Left hindlimb (tissue), 1 donor: ENCODE data around the gene ZNF442.
"Not testable (repeated sequence)": the region's sequence is repeated elsewhere in the genome, so short reads cannot be mapped to it uniquely, and the experiment has no call there.

ENCODE experiments used
- DNase-seq: peaks from one replicate; pipeline ENCODE4 v3.0.0-alpha.2; 2018

ZNF442 gene

DNA sequence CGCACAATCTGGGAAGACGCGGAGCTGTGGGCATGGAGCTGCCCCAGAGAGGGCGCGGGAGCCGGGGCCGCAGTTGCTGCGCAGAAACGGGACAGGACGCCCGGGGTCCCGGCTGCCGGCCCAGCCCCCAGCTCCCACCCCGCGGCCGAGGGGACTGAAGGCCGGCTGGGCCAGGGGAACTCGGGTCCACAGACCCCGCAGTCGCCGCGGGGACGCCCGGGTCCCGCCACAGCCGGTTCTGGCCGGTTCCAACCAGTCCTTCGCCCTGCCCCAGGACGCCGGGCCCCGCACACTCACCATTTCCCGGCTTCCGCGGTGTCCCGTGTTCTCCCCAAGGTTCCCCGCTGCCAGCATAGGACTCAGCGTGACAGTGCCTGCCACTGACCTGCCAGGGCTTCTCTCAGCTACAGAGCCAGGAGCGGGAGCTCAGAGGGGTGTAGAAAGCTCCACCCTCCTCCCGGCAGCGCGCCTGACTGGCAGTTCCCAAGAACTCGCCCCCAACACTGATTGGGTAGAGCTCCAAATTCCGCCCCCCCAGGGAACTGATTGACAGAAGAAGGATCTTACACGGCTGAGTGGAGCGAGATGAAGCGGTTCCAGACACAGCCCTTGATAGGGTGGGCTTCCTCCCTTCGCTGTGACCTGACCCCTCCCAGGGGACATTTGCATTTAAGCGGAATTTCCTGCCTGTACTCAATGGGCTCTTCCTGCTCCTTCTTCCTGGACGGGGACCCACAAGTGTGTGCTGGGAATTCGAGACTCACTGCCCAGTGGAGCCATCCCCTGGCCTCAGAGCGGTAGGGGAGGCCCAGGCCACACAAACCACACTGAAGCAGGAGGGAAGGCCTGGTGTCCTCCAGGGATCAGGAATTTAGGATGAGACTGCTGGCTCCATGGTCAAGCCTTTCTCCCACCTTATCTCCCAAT is at the start of gene ZNF442:
TSS of gene ZNF442 (minus strand) at position 448 of the 927 bp plus-strand sequence. CDS start 2,052 bp downstream, outside the sequence.
- peak; percentile 98 for DNase-seq

DNA sequence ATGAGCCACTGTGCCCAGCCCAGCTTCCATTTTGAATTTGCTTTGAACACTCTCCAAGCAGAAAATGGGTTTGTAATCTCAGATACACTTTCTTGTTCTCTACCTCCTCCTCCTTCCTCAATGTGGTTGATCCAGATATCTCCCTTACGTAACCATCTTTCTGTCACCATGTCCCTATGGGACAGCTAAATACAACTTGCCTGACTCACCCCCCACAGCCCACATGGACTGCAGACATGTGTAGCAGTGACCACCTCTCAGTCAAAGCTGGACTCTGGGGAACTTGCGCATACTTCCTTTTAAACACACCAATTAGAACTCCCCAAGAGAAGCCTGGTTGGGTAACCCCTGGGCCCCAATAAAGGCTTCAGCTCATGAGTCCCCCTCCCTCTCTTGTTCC is 46.4 kb upstream of the ZNF442 start:
- no peak for DNase-seq

DNA sequence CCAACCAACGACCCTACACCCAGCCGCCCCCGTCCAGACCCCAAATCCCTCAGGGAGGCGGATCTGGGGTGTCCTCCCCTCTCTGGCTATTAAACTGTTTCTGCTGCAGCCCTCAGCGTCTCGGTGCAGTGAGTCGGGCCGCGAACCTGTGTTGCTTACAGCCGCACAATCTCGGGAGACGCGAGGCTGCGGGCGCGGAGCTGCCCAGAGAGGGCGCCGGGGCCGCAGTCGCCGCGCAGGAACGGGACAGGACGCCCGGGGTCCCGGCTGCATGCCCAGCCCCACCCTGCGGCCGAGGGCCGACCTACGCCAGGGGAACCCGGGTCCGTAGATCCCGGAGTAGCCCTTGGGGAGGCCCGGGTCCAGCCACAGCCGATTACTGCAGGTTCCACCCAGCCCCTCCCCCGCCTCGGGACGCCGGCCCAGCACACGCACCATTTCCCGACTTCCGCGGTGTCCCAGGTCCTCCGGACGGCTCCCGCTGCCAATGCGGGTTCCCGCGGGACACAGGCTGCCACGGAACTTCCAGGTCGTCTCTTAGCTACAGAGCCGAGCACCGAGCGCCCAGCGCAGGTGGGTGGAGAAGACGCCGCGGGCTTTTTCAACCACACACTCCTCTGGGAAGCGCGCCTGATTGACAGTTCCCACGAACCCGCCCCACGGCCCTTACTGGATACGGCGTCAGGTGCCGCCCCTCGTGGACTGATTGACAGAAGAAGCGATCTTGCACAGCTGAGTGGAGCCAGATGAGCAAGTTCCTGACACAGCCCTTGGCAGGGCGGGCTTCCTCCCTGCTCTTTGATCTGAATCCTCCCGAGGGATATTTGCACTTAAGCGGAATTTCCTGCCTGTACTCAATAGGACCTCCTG is 35.4 kb upstream of the ZNF442 start, which contains the start of gene ZNF799:
TSS of gene ZNF799 (minus strand) at position 639 of the 870 bp plus-strand sequence. CDS start at position 438, 201 bp downstream.
- peak; percentile 97 for DNase-seq

DNA sequence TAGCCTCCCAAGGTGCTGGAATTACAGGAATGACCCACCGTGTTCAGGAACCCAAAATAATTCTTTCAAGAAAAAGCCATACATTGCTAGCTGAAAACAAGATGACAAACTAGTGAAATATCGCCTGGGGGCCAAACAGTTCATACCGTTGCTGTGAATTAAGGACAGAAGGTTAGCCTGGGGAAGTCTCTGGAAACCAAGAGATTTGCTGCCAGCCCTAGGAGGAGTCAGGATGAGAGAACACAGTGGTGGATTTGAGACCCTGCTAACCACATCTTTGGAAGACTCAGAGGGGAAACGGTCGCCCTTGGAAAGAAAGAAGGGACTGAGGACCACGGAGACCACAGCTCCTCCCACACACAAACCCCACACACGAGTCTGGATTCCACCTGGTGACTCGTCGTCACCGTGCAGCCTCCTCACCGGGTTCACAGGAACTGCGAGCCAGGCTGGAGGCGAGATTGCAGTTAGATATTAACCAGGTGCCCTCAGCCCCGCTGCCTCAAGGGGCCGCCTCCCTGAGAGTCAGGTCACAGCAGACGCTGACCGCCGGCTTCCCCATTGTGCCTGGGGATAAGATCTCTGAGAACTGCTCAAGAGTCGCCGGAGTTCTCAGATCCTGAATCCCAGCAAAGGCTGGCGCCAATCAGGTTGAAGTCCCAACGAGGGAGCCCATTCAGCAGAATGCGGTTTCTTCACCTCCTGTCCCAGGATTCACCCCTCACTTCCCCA is 34.6 kb upstream of the ZNF442 start:
- DNase-seq, result not testable (repeated sequence)

DNA sequence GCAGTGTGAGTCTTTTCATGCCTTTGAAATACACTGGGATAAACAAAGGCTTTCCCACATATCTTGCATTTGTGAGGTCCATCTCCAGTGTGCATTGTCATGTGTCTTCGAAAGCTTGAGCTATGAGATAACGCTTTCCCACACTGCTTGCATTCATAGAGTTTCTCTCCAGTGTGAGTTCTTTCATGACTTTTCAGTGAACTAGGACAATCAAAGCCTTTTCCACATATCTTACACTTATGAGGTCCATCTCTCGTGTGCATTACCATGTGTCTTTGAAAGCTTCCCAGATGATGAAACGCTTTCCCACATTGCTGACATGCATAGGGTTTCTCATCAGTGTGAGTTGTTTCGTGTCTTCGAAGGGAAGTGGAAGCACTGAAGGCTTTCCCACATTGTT is 25.7 kb upstream of the ZNF442 start:
- not testable (repeated sequence) for DNase-seq

DNA sequence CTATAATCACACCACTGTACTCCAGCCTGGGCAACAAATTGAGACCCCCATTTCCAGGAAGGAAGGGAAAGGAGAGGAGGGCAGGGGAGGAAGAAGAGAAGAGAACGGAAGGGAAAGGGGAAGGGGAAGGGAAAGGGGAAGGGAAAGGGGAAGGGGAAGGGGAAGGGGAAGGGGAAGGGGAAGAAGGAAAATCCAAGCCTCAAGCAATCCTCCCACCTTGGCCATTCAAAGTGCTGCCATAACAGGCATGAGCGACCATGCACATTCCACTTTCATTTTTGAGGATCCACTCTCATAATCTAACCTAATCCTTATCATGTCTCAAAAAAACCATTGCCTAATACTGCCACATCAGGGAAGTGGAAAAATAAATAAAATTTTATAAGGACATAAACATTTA is 20.9 kb upstream of the ZNF442 start:
- not testable (repeated sequence) for DNase-seq

DNA sequence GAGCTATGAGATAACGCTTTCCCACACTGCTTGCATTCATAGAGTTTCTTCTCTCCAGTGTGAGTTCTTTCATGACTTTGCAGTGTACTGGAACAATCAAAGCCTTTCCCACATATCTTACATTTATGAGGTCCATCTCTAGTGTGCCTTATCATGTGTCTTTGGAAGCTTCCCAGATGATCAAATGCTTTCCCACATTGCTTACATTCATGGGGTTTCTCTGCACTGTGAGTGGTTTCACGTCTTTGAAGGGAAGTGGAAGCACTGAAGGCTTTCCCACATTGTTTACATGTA is 14.9 kb upstream of the ZNF442 start:
- no peak for DNase-seq

DNA sequence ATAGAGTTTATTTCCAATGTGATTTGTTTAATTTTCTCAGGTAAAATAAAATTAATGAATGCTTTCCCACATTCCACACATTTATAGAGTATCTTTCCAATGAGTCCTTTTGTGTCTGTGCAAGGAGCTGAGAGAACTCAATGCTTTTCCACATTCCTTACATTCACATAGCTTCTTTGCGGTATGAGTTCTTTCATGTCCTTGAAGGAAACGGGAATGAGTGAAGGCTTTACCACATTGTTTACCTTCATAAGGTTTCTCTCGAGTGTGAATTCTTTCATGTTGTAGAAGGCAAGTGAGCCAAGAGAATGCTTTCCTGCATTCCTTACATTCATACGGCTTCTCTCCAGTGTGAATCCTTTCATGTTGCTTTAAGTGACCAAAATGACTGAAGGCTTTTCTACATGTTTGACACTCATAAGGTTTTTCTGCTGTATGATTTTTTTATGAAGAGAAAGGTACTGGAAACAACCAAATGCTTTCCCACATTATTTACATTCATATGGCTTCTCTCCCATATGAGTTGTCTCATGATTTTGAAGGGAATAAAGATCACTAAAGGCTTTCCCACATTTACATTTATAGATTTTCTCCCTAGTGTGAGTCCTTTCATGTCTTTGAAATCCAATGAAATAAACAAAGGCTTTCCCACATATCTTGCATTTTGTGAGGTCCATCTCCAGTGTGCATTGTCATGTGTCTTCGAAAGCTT is 14.4 kb upstream of the ZNF442 start:
- no peak for DNase-seq

DNA sequence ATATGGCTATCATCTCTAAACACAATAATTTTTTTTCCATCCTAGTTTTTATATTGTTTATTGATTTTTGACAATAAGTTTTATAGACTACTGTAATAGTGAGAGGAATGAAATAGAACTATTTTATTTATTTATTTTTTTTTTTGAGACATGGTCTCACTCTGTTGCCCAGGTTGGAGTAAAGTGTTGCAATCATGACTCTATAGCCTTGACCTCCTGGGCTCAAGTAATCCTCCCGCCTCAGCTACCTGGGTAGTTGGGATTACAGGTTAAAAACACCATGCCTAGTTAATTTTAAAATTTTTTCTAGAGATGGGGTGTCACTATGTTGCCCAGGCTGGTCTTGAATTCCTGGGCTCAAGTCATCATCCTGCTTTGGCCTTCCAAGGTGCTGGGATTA is 8.5 kb upstream of the ZNF442 start:
- no peak for DNase-seq

DNA sequence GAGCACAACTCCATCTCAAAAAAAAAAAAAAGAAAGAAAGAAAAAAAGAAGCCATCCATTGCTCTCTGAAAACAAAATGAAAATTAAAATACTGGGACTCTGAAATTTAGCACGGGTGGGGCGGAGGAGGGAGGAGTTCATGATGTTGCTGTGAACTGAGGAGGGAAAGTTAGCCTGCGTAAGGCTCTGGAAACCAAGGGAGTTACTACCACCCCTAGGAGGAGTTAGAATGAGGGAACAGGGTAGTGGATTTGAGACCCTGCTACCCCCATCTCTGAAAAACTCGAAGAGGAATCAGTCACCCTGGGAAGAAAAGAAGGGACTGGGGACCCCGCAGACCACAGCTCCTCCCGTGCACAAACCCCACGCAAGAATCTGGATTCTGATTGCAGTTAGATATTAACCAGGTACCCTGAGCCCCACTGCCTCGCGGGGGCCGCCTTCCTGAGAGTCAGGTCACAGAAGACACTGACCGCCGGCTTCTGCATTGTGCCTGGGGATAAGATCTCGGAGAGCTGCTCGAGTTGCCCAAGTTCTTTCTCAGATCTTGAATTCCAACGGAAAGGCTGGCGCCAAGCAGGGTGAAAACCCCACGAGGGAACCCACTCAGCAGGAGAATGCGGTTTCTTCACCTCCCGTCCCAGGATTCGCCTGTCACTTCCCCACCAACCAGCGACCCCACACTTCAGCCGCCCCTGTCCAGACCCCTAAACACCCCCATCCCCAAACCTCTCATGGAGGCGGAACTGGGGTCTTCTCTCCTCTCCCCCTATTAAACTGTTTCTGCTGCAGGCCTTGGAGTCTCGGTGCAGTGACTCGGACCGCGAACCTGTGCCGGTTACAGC is 870 bp downstream of the ZNF442 start:
- DNase-seq, result peak; percentile 26

DNA sequence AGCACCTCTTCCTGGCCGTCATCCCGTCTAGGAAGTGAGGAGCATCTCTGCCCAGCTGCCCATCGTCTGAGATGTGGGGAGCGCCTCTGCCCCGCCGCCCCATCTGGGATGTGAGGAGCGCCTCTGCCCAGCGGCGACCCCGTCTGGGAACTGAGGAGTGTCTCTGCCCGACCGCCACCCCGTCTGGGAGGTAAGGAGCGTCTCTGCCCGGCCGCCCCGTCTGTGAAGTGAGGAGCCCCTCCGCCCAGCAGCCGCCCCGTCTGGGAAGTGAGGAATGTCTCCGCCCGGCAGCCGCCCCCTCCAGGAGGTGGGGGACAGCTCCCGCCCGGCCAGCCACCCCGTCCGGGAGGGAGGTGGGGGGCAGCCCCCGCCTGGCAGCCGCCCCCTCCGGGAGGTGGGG is 3.2 kb downstream of the ZNF442 start:
- DNase-seq, result not testable (repeated sequence)

DNA sequence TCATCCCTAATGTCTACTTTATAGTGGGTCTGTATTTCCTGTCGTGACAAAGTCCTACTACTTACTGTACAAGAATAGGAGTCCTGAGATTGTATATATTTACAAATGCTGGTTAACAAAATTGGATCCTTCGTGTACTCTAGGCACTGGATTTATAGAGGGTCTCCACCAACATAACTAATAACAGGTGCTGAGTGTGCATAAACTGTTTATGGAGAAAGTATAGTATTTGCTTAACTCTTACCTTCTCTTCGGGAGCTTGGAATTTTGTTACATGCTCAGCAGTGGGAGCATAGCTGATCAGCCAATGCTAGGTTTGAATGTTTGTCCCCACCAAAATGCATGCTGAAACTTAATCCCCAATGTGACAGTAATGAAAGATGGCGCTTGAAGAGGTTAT is 12.1 kb downstream of the ZNF442 start:
- DNase-seq, result no peak

DNA sequence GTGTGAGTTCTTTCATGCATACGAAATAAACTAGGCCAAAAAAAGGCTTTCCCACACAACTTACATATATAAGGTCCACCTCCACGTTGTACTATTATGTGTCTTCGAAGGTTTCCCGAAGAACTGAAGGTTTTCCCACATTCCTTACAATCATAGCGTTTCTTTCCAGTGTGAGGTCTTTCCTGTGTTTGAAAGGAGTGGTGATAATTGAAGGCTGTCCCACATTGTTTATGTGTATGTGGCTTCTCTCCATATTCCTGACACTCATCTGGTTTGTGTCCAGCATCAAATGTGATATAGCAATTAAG is 14.6 kb downstream of the ZNF442 start:
- DNase-seq, result no peak

DNA sequence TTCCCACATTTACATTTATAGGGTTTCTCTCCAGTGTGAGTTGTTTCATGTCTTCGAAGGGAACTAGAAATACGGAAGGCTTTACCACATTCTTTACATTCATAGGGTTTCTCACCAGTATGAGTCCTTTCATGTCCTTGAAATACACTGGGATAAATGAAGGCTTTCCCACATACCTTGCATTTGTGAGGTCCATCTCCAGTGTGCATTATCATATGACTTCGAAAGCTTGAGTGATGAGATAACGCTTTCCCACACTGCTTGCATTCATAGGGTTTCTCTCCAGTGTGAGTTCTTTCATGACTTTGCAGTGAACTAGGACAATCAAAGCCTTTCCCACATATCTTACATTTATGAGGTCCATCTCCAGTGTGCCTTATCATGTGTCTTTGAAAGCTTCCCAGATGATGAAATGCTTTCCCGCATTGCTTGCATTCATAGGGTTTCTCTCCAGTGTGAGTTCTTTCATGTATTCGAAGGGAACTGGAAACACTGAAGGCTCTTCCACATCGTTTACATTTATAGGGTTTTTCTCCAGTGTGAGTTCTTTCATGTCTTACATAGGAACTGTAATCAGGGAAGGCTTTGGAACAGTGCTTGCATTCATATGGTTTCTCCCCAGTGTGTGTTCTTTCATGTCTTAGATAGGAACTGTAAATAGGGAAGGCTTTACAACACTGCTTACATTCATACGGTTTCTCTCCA is 15.1 kb downstream of the ZNF442 start:
- no peak for DNase-seq

DNA sequence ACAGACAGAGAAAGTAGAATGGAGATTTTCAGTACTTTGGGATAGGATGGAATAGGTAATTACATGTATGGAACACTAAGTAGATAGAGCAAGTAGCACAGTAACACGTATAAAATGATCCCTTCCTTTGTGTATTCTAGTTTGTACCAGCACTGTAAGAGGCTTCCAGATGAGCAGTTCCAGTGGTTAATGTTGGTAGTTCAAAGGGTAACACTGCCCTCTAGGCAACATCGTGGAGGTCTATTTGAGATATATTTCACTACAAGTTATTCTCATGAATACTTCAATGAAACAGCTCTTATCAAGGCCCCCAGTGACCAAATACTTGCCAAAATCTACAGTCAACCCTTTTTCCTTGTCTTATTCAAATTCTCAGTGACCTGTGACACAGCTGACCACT is 18.6 kb downstream of the ZNF442 start:
- no peak for DNase-seq

DNA sequence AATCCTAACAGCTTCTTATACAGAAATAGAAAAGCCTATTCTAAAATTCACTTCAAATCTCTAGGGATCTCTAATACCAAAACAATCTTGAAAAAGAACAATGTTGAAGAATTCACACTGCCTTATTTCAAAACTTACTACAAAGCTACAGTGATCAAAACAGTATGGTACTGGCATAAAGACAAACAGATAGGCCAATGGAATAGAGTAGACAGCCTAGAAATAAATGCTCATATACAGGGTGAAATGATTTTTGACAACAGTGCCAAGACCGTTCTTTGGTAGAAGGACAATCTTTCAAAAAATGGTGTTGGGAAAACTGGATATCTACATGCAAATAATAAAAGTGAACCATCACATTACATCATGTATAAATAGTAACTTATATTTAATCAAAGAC is 20.3 kb downstream of the ZNF442 start:
- no peak for DNase-seq

DNA sequence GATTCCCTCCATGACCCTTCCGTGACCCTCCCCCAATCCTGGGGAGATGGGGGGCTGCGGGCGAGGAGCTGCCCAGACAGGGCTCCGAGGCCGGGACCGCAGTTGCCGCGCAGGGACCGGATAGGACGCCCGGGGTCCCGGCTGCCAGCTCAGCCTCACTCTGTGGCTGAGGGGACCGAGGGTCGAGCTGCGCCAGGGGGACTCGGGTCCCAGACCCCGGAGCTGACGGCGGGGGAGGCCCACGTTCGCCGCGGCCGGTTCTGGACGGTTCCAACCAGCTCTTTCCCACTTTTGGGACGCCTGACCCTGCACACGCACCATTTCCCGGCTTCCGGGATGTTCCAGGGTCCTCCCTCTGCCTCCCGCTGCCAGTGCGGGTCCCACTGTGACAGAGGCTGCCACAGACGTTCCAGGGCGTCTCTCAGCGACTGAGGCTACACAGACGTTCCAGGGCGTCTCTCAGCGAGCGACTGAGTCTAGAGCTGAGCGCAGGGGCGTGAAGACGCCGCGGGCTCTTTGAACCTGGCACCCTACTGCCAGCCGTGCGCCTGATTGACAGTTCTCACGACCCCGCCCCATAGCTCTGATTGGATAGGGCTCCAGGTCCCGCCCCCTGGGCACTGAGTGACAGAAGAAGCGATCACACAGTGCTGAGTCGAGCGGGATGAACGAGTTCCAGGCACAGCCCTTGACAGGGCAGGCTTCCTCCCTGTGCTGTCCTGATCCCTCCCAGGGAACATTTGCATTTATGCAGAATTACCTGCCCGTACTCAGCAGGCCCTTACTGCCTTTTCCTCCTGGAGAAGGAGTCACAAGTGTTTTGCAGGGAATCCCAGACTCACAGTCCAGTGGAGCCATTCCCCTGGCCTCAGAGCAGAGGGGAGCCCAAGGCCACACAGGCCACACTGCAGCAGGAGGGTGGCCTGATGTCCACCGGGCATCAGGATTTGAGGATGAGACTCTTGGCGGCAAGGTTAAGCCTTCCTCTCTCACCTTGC is 32.0 kb downstream of the ZNF442 start, which contains the start of gene ZNF563:
TSS of gene ZNF563 (minus strand) at position 472 of the 998 bp plus-strand sequence. CDS start at position 321, 151 bp downstream.
- peak; percentile 96 for DNase-seq

DNA sequence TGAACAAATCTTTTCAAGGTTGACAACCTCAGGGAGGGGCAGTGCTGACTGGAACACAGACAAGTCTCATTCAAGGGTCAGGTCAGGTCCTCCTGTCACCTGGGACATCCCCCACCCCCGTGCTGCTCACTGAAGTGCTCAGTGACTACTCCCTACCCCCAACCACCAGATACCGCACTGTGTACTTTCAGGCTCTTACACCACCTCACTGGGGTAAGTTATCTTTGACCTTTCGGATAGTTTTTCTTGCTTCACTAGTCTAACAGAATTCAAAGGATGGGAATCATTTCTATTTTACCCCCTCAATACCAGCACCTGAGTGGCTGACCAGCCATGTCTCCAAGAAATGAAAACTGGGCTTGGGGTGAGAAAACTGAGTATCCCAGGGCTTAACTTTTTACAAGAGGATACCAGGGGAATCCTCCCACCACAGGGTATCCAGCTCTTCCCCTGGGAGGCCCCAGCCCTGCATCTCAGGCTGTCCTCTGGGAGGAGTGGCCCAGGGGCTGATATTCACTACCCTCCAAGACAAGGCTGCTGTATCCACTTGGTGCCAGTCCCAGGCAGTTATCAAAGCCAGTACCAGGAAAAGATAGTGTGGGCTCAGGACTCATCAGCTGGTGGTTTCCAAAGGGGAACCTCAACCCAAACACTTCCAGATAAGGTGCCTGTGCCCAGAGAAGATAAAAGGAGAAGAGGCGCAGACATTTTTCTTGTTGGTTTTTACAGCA is 34.1 kb downstream of the ZNF442 start:
- DNase-seq, result no peak

DNA sequence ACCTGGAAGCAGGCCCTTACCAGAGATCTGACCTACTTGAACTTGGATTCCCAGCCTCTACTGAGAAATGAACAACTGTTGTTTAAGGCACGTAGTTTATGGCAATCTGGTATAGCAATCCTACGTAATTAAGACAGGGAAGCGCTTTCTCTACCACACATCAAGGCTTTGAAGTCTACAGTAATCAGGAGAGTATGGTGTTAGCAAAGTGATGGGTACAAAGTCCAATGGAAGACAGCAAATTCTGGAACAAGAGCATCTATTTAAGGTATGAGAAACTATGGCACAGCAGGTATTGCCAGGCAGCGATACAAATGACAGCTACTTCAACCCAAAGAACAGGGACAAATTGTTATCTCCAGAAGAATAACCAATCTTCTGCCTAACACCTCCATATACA is 35.1 kb downstream of the ZNF442 start:
- DNase-seq, result no peak
